ENCODE measurements around the gene CEMIP.

DNA sequence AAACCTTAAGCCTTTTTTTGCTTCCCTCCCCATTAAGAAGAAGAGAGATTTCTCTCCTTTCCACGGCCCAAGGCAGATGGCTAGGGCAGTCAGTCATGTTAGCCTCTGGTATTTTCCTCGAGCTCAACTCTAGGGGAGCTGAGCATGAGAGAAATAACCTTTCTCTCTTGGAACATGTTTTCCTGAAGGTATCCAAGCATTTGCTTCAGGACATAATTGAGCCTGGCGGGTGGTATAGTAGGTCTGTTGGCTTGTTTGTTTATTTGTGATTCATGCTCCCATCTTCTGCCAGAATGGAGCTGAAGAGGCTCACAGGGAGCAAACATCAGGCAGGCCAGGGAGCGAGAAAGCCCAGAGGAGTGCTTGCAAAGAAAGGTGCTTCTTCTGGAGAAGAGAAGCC is 108.0 kb downstream of the CEMIP start:
- TF ChIP-seq POLR2A (IDR thresholded peaks at IDR 0.05): no peak
- TF ChIP-seq, protein P1, sequence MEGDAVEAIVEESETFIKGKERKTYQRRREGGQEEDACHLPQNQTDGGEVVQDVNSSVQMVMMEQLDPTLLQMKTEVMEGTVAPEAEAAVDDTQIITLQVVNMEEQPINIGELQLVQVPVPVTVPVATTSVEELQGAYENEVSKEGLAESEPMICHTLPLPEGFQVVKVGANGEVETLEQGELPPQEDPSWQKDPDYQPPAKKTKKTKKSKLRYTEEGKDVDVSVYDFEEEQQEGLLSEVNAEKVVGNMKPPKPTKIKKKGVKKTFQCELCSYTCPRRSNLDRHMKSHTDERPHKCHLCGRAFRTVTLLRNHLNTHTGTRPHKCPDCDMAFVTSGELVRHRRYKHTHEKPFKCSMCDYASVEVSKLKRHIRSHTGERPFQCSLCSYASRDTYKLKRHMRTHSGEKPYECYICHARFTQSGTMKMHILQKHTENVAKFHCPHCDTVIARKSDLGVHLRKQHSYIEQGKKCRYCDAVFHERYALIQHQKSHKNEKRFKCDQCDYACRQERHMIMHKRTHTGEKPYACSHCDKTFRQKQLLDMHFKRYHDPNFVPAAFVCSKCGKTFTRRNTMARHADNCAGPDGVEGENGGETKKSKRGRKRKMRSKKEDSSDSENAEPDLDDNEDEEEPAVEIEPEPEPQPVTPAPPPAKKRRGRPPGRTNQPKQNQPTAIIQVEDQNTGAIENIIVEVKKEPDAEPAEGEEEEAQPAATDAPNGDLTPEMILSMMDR (IDR thresholded peaks at IDR 0.05): no peak
